Glutamatergic neuron (in vitro differentiated cells): Measurements from ENCODE around the gene FBN3. TPM values are rescaled to one million over a fixed set of nuclear protein-coding genes. Genes with fewer than 3 reads are reported as not detected.
A peak's percentile ranks its signal among the peaks of the same experiment; 100 is the strongest.

Experiments
- DNase-seq: peaks from one replicate; pipeline ENCODE4 v3.0.0; 2022
- H3K27ac Mint-ChIP-seq: one replicate; pipeline ENCODE4 v1.8.0; 2020; ENCODE audit warnings: mild to moderate bottlenecking, mixed read lengths, inconsistent platforms; ENCODE audit not compliant: unreplicated experiment
- H3K27me3 Mint-ChIP-seq: one replicate; pipeline ENCODE4 v1.8.0; 2020; ENCODE audit warnings: mild to moderate bottlenecking, moderate library complexity, mixed read lengths, inconsistent platforms; ENCODE audit not compliant: unreplicated experiment
- H3K36me3 Mint-ChIP-seq: one replicate; pipeline ENCODE4 v1.8.0; 2020; ENCODE audit warnings: mild to moderate bottlenecking, mixed read lengths, inconsistent platforms; ENCODE audit not compliant: unreplicated experiment
- H3K4me1 Mint-ChIP-seq: one replicate; pipeline ENCODE4 v1.8.0; 2020; ENCODE audit warnings: mild to moderate bottlenecking, low read depth, mixed read lengths, inconsistent platforms; ENCODE audit not compliant: unreplicated experiment
- H3K4me3 Mint-ChIP-seq: one replicate; pipeline ENCODE4 v1.8.0; 2020; ENCODE audit warnings: mild to moderate bottlenecking, mixed read lengths, inconsistent platforms; ENCODE audit not compliant: unreplicated experiment
- H3K9me3 Mint-ChIP-seq: one replicate; pipeline ENCODE4 v1.8.0; 2020; ENCODE audit warnings: mild to moderate bottlenecking, moderate library complexity, mixed read lengths, inconsistent platforms; ENCODE audit not compliant: unreplicated experiment
- CTCF ChIP-seq: fragments of 200-600 bp; sonication (generic); IDR thresholded peaks from one replicate; pipeline ENCODE4 v1.5.0; 2021; ENCODE audit not compliant: partially characterized antibody, unreplicated experiment
- total RNA-seq: library from RNA; stranded (reverse); fragmentation: NEBNext Ultra II Directional; extraction: Animal tissue kit (Norgen Biotek cat#: 25700); gene quantifications from one replicate; pipeline ENCODE4 v1.2.1, GENCODE V29; 2021; ENCODE audit not compliant: unreplicated experiment

The FBN3 gene
- total RNA-seq, 1 donor from 2014 or later: 18.3 TPM

- H3K36me3 Mint-ChIP-seq: peaks cover 5% of the 10 kb centered on the region
- no peak overlapping the region for H3K27ac Mint-ChIP-seq
- H3K4me3 Mint-ChIP-seq: peak overlapping the region; percentile 22
- TF ChIP-seq CTCF: no peak
- H3K4me1 Mint-ChIP-seq: no peaks in the 10 kb centered on the region
- no peak for DNase-seq
- peaks cover 1% of the 10 kb centered on the region for H3K27me3 Mint-ChIP-seq
- peaks cover 7% of the 10 kb centered on the region for H3K9me3 Mint-ChIP-seq
These were observed 74.9 kb downstream of the FBN3 start for GRCh38 chr19:8074501-8074900.

- TF ChIP-seq CTCF: no peak
- Mint-ChIP-seq H3K27me3 (peaks cover 4% of the 10 kb centered on the region), H3K27ac (no peak overlapping the region), H3K4me3 (no peak overlapping the region), H3K9me3 (peaks cover 4% of the 10 kb centered on the region), H3K4me1 (no peaks in the 10 kb centered on the region), H3K36me3 (peaks cover 5% of the 10 kb centered on the region)
- DNase-seq: no peak
These were observed 77.5 kb downstream of the FBN3 start for GRCh38 chr19:8071912-8072311.

DNA sequence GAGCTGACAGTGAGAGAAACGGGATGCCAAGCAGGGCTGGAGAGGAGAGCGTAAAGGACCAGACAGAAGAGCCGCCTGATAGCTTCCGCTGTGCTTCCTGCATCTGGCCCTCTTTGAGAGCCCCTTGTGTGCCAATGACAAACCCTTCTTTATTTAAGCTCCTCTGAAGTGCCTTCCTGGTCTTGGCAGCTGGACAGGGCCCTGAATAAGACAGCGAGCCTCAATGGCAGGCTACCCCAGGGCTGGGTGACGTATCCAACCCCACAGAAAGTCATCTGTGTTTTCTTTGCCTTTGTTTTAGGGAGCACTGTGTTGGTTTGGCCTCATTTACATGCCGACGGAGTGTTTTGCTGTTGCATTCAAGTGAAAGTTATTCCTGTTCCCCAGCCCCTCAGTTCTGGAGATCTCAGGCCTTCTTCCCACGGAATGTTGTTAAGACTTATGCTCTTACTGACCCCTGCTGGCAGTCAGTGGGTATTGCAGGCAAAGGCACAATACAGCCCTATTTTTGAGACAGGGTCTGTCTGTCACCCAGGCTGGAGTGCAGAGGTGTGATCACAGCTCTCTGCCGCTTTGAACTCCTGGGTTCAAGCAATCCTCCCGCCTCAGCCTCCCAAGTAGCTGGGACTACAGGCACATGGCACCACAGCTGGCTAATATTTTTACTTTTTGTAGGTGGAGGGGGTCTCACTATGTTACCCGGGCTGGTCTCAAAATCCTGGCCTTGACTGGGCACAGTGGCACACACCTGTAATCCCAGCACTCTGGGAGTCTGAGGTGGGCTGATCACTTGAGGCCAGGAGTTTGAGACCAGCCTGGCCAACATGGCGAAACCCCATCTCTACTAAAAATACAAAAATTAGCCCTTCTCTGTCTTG, 80.1 kb downstream of the FBN3 start:
- Mint-ChIP-seq H3K4me1 (no peaks in the 10 kb centered on the region), H3K27ac (no peak overlapping the region), H3K36me3 (no peaks in the 10 kb centered on the region), H3K9me3 (peaks cover 4% of the 10 kb centered on the region), H3K4me3 (no peak overlapping the region), H3K27me3 (peaks cover 4% of the 10 kb centered on the region)
- no peak for DNase-seq
- peak; percentile 91 for TF ChIP-seq CTCF

GRCh38 chr19:8065875-8066261, 83.5 kb downstream of the FBN3 start:
- DNase-seq: no peak
- Mint-ChIP-seq H3K36me3 (no peaks in the 10 kb centered on the region), H3K9me3 (peaks cover 3% of the 10 kb centered on the region), H3K27me3 (peaks cover 4% of the 10 kb centered on the region), H3K4me1 (no peaks in the 10 kb centered on the region), H3K4me3 (no peak overlapping the region), H3K27ac (no peak overlapping the region)
- no peak for TF ChIP-seq CTCF

DNA sequence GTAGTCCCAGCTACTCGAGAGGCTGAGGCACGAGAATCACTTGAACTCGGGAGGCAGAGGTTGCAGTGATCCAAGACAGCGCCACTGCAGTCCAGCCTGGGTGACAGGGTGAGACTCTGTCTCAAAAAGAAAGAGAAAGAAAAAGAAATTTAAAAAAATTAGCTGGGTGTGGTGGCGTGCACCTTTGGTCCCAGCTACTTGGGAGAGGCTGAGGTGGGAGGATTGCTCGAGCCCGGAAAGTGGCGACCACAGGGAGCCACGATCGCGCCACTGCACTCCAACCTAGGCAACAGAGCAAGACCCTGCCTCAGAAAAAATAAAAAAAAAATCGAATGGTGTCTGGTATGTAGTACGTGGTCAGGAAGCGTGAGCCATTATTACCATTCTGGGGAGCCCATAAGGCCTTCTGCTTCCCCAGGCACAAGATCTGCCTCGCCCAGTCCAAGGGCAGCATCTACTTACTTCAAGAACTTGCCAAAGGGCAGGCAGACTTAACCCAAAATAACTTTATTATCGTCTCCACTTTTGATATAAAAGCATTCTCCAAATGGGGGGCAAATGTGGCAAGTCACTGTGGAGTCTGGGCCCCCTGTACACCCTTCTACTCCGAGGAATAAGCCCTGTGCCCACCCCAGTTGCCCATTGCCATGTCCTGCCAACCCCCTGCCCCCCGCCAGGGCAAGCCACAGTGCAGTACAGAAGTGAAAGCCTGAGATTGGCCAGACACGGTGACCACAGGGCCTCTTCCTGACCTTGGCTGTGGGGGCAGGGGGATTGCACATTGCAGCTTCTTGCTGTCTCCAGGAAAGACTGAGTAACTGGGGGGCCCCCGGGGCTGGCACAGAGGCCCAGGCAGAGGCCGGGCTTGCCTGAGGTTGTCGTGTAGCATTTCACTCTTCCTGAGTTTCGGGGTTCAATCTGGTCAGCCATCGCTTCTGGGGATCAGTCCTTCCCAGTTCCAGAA, 84.2 kb downstream of the FBN3 start:
- no peak overlapping the region for H3K4me3 Mint-ChIP-seq
- no peak for DNase-seq
- no peak for TF ChIP-seq CTCF
- H3K27ac Mint-ChIP-seq: no peak overlapping the region
- peaks cover under 1% of the 10 kb centered on the region for H3K9me3 Mint-ChIP-seq
- no peaks in the 10 kb centered on the region for H3K4me1 Mint-ChIP-seq
- H3K36me3 Mint-ChIP-seq: no peaks in the 10 kb centered on the region
- peaks cover 3% of the 10 kb centered on the region for H3K27me3 Mint-ChIP-seq
